ENCODE measurements around the gene HLA-DQA2. TPM values are rescaled to one million over a fixed set of nuclear protein-coding genes. Genes with fewer than 3 reads are reported as not detected.
"Not testable (repeated sequence)": the region's sequence is repeated elsewhere in the genome, so short reads cannot be mapped to it uniquely, and the experiment has no call there.

HLA-DQA2 gene
- polyA plus RNA-seq, 1 donor (not counting 4 experiments of a cell fraction or from before 2014, with no cell fraction given), result not detected

DNA sequence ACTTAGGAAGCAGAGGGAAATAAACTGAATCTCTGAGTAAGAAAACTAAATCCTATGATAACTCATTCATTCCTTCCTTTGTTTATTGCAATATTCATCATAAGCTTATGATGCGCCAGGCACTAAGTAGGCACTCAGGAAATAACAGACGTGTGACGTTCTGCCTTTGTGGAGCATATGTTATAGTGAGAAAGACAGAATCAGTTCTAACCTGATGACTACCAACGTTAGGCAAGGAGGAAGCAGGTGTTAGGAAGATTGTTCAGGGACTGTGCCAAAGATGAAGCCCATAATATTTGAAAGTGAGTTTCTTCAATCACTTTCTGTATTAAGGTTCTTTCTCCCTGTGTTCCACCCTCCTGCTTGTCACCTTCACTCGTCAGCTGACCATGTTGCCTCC, 3.6 kb downstream of the HLA-DQA2 start:
- H3K27me3 ChIP-seq (ENCODE audit: control insufficient read depth, extremely low read depth, insufficient read depth, low read length), result no peaks in the 10 kb centered on the region
- H3K27ac ChIP-seq (ENCODE audit: control insufficient read depth, insufficient read depth, low read length), result no peak overlapping the region
- H3K9me1 ChIP-seq (ENCODE audit: control insufficient read depth, extremely low read depth, insufficient read depth, low read length), result no peaks in the 10 kb centered on the region
- no peak for TF ChIP-seq EZH2 (IDR thresholded peaks at IDR 0.05; ENCODE audit: low read length)
- TF ChIP-seq, protein P1, sequence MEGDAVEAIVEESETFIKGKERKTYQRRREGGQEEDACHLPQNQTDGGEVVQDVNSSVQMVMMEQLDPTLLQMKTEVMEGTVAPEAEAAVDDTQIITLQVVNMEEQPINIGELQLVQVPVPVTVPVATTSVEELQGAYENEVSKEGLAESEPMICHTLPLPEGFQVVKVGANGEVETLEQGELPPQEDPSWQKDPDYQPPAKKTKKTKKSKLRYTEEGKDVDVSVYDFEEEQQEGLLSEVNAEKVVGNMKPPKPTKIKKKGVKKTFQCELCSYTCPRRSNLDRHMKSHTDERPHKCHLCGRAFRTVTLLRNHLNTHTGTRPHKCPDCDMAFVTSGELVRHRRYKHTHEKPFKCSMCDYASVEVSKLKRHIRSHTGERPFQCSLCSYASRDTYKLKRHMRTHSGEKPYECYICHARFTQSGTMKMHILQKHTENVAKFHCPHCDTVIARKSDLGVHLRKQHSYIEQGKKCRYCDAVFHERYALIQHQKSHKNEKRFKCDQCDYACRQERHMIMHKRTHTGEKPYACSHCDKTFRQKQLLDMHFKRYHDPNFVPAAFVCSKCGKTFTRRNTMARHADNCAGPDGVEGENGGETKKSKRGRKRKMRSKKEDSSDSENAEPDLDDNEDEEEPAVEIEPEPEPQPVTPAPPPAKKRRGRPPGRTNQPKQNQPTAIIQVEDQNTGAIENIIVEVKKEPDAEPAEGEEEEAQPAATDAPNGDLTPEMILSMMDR (optimal IDR thresholded peaks at IDR 0.05 in 1 of 3, IDR thresholded peaks at IDR 0.05 in 1 of 3, conservative IDR thresholded peaks at IDR 0.05 in 1 of 3; ENCODE audit: extremely low read depth in 1 of 3, insufficient read depth in 2 of 3, low read length in 3 of 3), result no peak
- DNase-seq (ENCODE audit: low read depth, low spot score) (no peak), FAIRE-seq (no peak)
- no peaks in the 10 kb centered on the region for H3K36me3 ChIP-seq (ENCODE audit: control insufficient read depth in 2 of 2, extremely low read depth in 1 of 2, insufficient read depth in 2 of 2, low read length in 2 of 2)
- H3K4me3 ChIP-seq (ENCODE audit: control insufficient read depth in 2 of 3, extremely low read depth in 1 of 3, insufficient read depth in 2 of 3, low read depth in 1 of 3, low read length in 3 of 3), result no peak overlapping the region
- H4K20me1 ChIP-seq (ENCODE audit: control insufficient read depth, extremely low read depth, insufficient read depth, low read length), result no peaks in the 10 kb centered on the region
- no peak overlapping the region for H2AFZ ChIP-seq (ENCODE audit: control insufficient read depth, low read length)
- H3K9me3 ChIP-seq (ENCODE audit: control insufficient read depth, low read depth, low read length), result no peaks in the 10 kb centered on the region
- dilution Hi-C loops (cut with MboI; ENCODE audit: extremely low pct_ligation_motif_present, low sequenced_read_pairs), result no loop called here
- no peaks in the 10 kb centered on the region for H3K4me1 ChIP-seq (ENCODE audit: control insufficient read depth, extremely low read depth, insufficient read depth, low read length)
- no peaks in the 10 kb centered on the region for H3K79me2 ChIP-seq (ENCODE audit: control insufficient read depth, insufficient read depth, low read length)
- H3K4me2 ChIP-seq (ENCODE audit: control insufficient read depth, extremely low read depth, insufficient read depth, low read depth, low read length), result no peak overlapping the region
- no peak overlapping the region for H3K9ac ChIP-seq (ENCODE audit: control insufficient read depth, extremely low read depth, insufficient read depth, low read length)

DNA sequence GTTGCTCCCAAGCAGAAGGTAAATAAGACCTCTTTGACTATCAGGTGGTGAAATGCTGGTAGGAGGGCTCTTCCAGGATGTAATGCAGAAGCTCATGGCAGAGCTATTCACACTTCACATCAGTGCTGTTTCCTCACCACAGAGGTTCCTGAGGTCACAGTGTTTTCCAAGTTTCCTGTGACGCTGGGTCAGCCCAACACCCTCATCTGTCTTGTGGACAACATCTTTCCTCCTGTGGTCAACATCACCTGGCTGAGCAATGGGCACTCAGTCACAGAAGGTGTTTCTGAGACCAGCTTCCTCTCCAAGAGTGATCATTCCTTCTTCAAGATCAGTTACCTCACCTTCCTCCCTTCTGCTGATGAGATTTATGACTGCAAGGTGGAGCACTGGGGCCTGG, 4.5 kb downstream of the HLA-DQA2 start:
- H4K20me1 ChIP-seq (ENCODE audit: control insufficient read depth, extremely low read depth, insufficient read depth, low read length); dilution Hi-C loops (cut with MboI; ENCODE audit: extremely low pct_ligation_motif_present, low sequenced_read_pairs); H3K9me1 ChIP-seq (ENCODE audit: control insufficient read depth, extremely low read depth, insufficient read depth, low read length); H3K4me2 ChIP-seq (ENCODE audit: control insufficient read depth, extremely low read depth, insufficient read depth, low read depth, low read length); H3K4me3 ChIP-seq (ENCODE audit: control insufficient read depth in 2 of 3, extremely low read depth in 1 of 3, insufficient read depth in 2 of 3, low read depth in 1 of 3, low read length in 3 of 3); H3K27me3 ChIP-seq (ENCODE audit: control insufficient read depth, extremely low read depth, insufficient read depth, low read length); H3K9me3 ChIP-seq (ENCODE audit: control insufficient read depth, low read depth, low read length); H3K4me1 ChIP-seq (ENCODE audit: control insufficient read depth, extremely low read depth, insufficient read depth, low read length); H3K79me2 ChIP-seq (ENCODE audit: control insufficient read depth, insufficient read depth, low read length); FAIRE-seq; DNase-seq (ENCODE audit: low read depth, low spot score); H3K36me3 ChIP-seq (ENCODE audit: control insufficient read depth in 2 of 2, extremely low read depth in 1 of 2, insufficient read depth in 2 of 2, low read length in 2 of 2); H3K27ac ChIP-seq (ENCODE audit: control insufficient read depth, insufficient read depth, low read length); H3K9ac ChIP-seq (ENCODE audit: control insufficient read depth, extremely low read depth, insufficient read depth, low read length); H2AFZ ChIP-seq (ENCODE audit: control insufficient read depth, low read length): not testable (repeated sequence)

DNA sequence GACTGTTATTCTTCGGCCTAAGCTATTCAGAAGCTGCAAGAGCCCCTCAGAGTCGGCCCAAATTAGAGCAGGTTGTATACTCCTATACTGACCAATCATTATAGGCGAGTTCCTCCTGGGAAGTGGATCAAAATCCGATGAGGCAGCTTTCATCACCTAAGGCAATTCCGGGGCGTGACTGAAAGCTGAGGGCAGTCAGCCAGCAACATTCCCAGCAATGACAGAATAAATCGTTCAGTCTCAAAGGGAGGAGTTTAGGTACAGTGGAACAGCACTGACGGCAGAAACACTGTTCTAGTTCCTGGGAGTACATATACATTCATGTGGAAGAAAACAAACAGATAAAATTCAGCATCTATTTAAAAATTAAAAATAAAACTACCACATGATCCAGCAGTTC, 11.4 kb downstream of the HLA-DQA2 start:
- FAIRE-seq, result no peak
- H3K36me3 ChIP-seq (ENCODE audit: control insufficient read depth in 2 of 2, extremely low read depth in 1 of 2, insufficient read depth in 2 of 2, low read length in 2 of 2), result no peaks in the 10 kb centered on the region
- no peaks in the 10 kb centered on the region for H3K79me2 ChIP-seq (ENCODE audit: control insufficient read depth, insufficient read depth, low read length)
- H3K4me1 ChIP-seq (ENCODE audit: control insufficient read depth, extremely low read depth, insufficient read depth, low read length), result no peaks in the 10 kb centered on the region
- no peak overlapping the region for H3K27ac ChIP-seq (ENCODE audit: control insufficient read depth, insufficient read depth, low read length)
- TF ChIP-seq EZH2 (IDR thresholded peaks at IDR 0.05; ENCODE audit: low read length), result no peak
- TF ChIP-seq, protein P1 (optimal IDR thresholded peaks at IDR 0.05 in 1 of 3, IDR thresholded peaks at IDR 0.05 in 1 of 3, conservative IDR thresholded peaks at IDR 0.05 in 1 of 3; ENCODE audit: extremely low read depth in 1 of 3, insufficient read depth in 2 of 3, low read length in 3 of 3), result no peak
- no peak overlapping the region for H3K4me3 ChIP-seq (ENCODE audit: control insufficient read depth in 2 of 3, extremely low read depth in 1 of 3, insufficient read depth in 2 of 3, low read depth in 1 of 3, low read length in 3 of 3)
- no peak for DNase-seq (ENCODE audit: low read depth, low spot score)
- no peak overlapping the region for H3K4me2 ChIP-seq (ENCODE audit: control insufficient read depth, extremely low read depth, insufficient read depth, low read depth, low read length)
- no peaks in the 10 kb centered on the region for H3K9me1 ChIP-seq (ENCODE audit: control insufficient read depth, extremely low read depth, insufficient read depth, low read length)
- H2AFZ ChIP-seq (ENCODE audit: control insufficient read depth, low read length), result no peak overlapping the region
- H3K9ac ChIP-seq (ENCODE audit: control insufficient read depth, extremely low read depth, insufficient read depth, low read length), result no peak overlapping the region
- peaks cover 6% of the 10 kb centered on the region for H3K27me3 ChIP-seq (ENCODE audit: control insufficient read depth, extremely low read depth, insufficient read depth, low read length)
- dilution Hi-C loops (cut with MboI; ENCODE audit: extremely low pct_ligation_motif_present, low sequenced_read_pairs), result no loop called here
- H4K20me1 ChIP-seq (ENCODE audit: control insufficient read depth, extremely low read depth, insufficient read depth, low read length), result no peaks in the 10 kb centered on the region
- no peaks in the 10 kb centered on the region for H3K9me3 ChIP-seq (ENCODE audit: control insufficient read depth, low read depth, low read length)
